ENCODE data around the gene SNX32.
"Not testable (repeated sequence)": the region's sequence is repeated elsewhere in the genome, so short reads cannot be mapped to it uniquely, and the experiment has no call there.

The SNX32 gene

GRCh38 chr11:65887723-65888162, 54.0 kb downstream of the SNX32 start:
- DNase-seq = no peak

GRCh38 chr11:65888163-65888814, 54.5 kb downstream of the SNX32 start, which contains the start of gene FIBP:
Gene FIBP (minus strand): TSS chr11:65888471. CDS start chr11:65888418, 53 bp downstream.
- DNase-seq = peak; percentile 98

GRCh38 chr11:65890324-65891218, 56.8 kb downstream of the SNX32 start, which contains the start of gene CCDC85B:
Gene CCDC85B (plus strand): TSS chr11:65890673. CDS start chr11:65890784, 111 bp downstream.
- peak; percentile 95 for DNase-seq

GRCh38 chr11:65891219-65892136, 57.7 kb downstream of the SNX32 start:
- DNase-seq = peak; percentile 64

- not testable (repeated sequence) for DNase-seq
Measured at GRCh38 chr11:65892137-65892540, 58.4 kb downstream of the SNX32 start.

- DNase-seq = no peak
Measured at GRCh38 chr11:65892661-65893317, 59.0 kb downstream of the SNX32 start.

GRCh38 chr11:65894034-65894591, 60.4 kb downstream of the SNX32 start:
- DNase-seq = no peak

GRCh38 chr11:65895482-65895981, 61.8 kb downstream of the SNX32 start:
- DNase-seq = no peak

GRCh38 chr11:65896034-65896999, 62.6 kb downstream of the SNX32 start:
- DNase-seq = no peak

GRCh38 chr11:65897020-65897471, 63.3 kb downstream of the SNX32 start:
- DNase-seq = no peak

GRCh38 chr11:65898656-65899355, 65.0 kb downstream of the SNX32 start:
- DNase-seq = no peak

GRCh38 chr11:65899356-65900124, 65.8 kb downstream of the SNX32 start:
- DNase-seq = no peak

GRCh38 chr11:65900125-65900898, 66.5 kb downstream of the SNX32 start, which contains the start of gene FOSL1:
Gene FOSL1 (minus strand): TSS chr11:65900388. CDS start chr11:65900339, 49 bp downstream.
- DNase-seq = no peak

- no peak for DNase-seq
Measured at GRCh38 chr11:65900899-65901180, 67.1 kb downstream of the SNX32 start.

- no peak for DNase-seq
Measured at GRCh38 chr11:65903068-65903481, 69.3 kb downstream of the SNX32 start.
